Embryonic facial prominence (tissue), 1 donor: ENCODE results near the gene TMEM18.
"Not testable (repeated sequence)": the region's sequence is repeated elsewhere in the genome, so short reads cannot be mapped to it uniquely, and the experiment has no call there.

Experiments used
- DNase-seq: peaks from one replicate; pipeline ENCODE4 v3.0.0-alpha.2; 2016; ENCODE audit errors: extremely low spot score

The TMEM18 gene

GRCh38 chr2:693606-694005 lies 16.4 kb upstream of the TMEM18 start:
- no peak for DNase-seq

- no peak for DNase-seq
Observed at GRCh38 chr2:692767-693166, 15.6 kb upstream of the TMEM18 start.

GRCh38 chr2:691821-692761 lies 14.9 kb upstream of the TMEM18 start:
- DNase-seq: no peak

- no peak for DNase-seq
Observed at GRCh38 chr2:690799-691198, 13.6 kb upstream of the TMEM18 start.

- DNase-seq: no peak
Observed at GRCh38 chr2:689877-690510, 12.8 kb upstream of the TMEM18 start.

GRCh38 chr2:689237-689636 lies 12.0 kb upstream of the TMEM18 start:
- no peak for DNase-seq

- DNase-seq: no peak
Observed at GRCh38 chr2:688504-689076, 11.4 kb upstream of the TMEM18 start.

GRCh38 chr2:685421-685820 lies 8.2 kb upstream of the TMEM18 start:
- DNase-seq: no peak

- not testable (repeated sequence) for DNase-seq
Observed at GRCh38 chr2:684913-685312, 7.7 kb upstream of the TMEM18 start.

GRCh38 chr2:682226-682625 lies 5.0 kb upstream of the TMEM18 start:
- DNase-seq: no peak

- DNase-seq: no peak
Observed at GRCh38 chr2:681312-681711, 4.1 kb upstream of the TMEM18 start.

- DNase-seq: no peak
Observed at GRCh38 chr2:680496-680895, 3.3 kb upstream of the TMEM18 start.

- DNase-seq: no peak
Observed at GRCh38 chr2:678964-679363, 1.8 kb upstream of the TMEM18 start.

GRCh38 chr2:677959-678550 lies 849 bp upstream of the TMEM18 start:
- peak; percentile 34 for DNase-seq

GRCh38 chr2:676647-677055 lies 555 bp downstream of the TMEM18 start:
- peak; percentile 94 for DNase-seq

- DNase-seq: peak; percentile 22
Observed at GRCh38 chr2:675982-676646, 1.1 kb downstream of the TMEM18 start.

GRCh38 chr2:675460-675859 lies 1.7 kb downstream of the TMEM18 start:
- DNase-seq: no peak

- no peak for DNase-seq
Observed at GRCh38 chr2:675051-675450, 2.2 kb downstream of the TMEM18 start.

- DNase-seq: no peak
Observed at GRCh38 chr2:674321-674985, 2.8 kb downstream of the TMEM18 start.

GRCh38 chr2:673615-674320 lies 3.4 kb downstream of the TMEM18 start:
- no peak for DNase-seq

GRCh38 chr2:673016-673415 lies 4.2 kb downstream of the TMEM18 start:
- no peak for DNase-seq
